MCF 10A (cell line): ENCODE results near the gene RFXANK. TPM values are rescaled to one million over a fixed set of nuclear protein-coding genes. Genes with fewer than 3 reads are reported as not detected.

ENCODE experiments used
- BruUV-seq: library from RNA; stranded (reverse); fragments of 400-500 nt; replicated peaks from 2 replicates; lab custom pipeline; 2021; lab: Mats Ljungman, UMichigan
- CTCF ChIA-PET: fragments of 300-600 bp; sonication (Branson Sonifier 250); formaldehyde crosslinking; extraction: SDS; loops from one replicate; lab custom pipeline; 2021; ENCODE audit warnings: antibody characterized with exemption, inconsistent platforms; lab: Yijun Ruan, JAX
- POLR2A ChIA-PET: fragments of 300-600, 350-650 bp; sonication (Branson Sonifier 250); formaldehyde crosslinking; extraction: SDS; loops from one replicate; lab custom pipeline; 2020; ENCODE audit warnings: antibody characterized with exemption, inconsistent platforms; lab: Yijun Ruan, JAX
- DNase-seq: peaks from one replicate; pipeline ENCODE4 v3.0.0-alpha.2; 2018; ENCODE audit not compliant: unreplicated experiment
- H3K27ac Mint-ChIP-seq: one replicate; pipeline ENCODE4 v1.8.0; 2022; ENCODE audit warnings: mild to moderate bottlenecking, low read depth, mixed read lengths; ENCODE audit not compliant: unreplicated experiment
- H3K27me3 Mint-ChIP-seq: one replicate; pipeline ENCODE4 v1.8.0; 2022; ENCODE audit warnings: mixed read lengths; ENCODE audit not compliant: insufficient read depth, unreplicated experiment
- H3K36me3 Mint-ChIP-seq: one replicate; pipeline ENCODE4 v1.8.0; 2022; ENCODE audit warnings: mild to moderate bottlenecking, moderate library complexity, mixed read lengths; ENCODE audit not compliant: insufficient read depth, unreplicated experiment
- H3K4me1 Mint-ChIP-seq: one replicate; pipeline ENCODE4 v1.8.0; 2022; ENCODE audit warnings: mixed read lengths; ENCODE audit not compliant: insufficient read depth, unreplicated experiment
- H3K4me3 Mint-ChIP-seq: one replicate; pipeline ENCODE4 v1.8.0; 2022; ENCODE audit warnings: mild to moderate bottlenecking, moderate library complexity, mixed read lengths; ENCODE audit not compliant: unreplicated experiment
- H3K9me3 Mint-ChIP-seq: one replicate; pipeline ENCODE4 v1.8.0; 2022; ENCODE audit warnings: mixed read lengths; ENCODE audit not compliant: unreplicated experiment
- CTCF ChIP-seq: fragments of 200-600 bp; IDR thresholded peaks from one replicate; pipeline ENCODE4 v1.8.0; 2022; ENCODE audit warnings: antibody characterized with exemption, mild to moderate bottlenecking; ENCODE audit not compliant: unreplicated experiment
- intact Hi-C: fragments of 100-400 bp; cut with micrococcal nuclease; formaldehyde crosslinking; loops from 2 replicates; pipeline ENCODE4 v1.14.1; 2022
- total RNA-seq: library from RNA; stranded (reverse); gene quantifications from 2 replicates; pipeline ENCODE4 v1.2.3, GENCODE V29; 2022

RFXANK gene
- total RNA-seq, 1 experiment from 2014 or later: 118 TPM

GRCh38 chr19:19207637-19208572 lies 15.8 kb downstream of the RFXANK start:
- Mint-ChIP-seq H3K4me3 (no peak overlapping the region), H3K27ac (no peak overlapping the region), H3K9me3 (no peaks in the 10 kb centered on the region), H3K4me1 (peaks cover 13% of the 10 kb centered on the region), H3K36me3 (no peaks in the 10 kb centered on the region), H3K27me3 (peaks cover 11% of the 10 kb centered on the region)
- no peak for TF ChIP-seq CTCF
- BruUV-seq: no TSS peak
- no peak for DNase-seq
- intact Hi-C loops: no loop called here
- CTCF ChIA-PET: interaction anchor here (0.6 kb wide), 1 partner anchor 16 kb away, joined by 3 read pairs; no protein-coding TSS in a partner anchor
- POLR2A ChIA-PET: no interaction called here

- Mint-ChIP-seq H3K36me3 (no peaks in the 10 kb centered on the region), H3K9me3 (no peaks in the 10 kb centered on the region), H3K4me3 (no peak overlapping the region), H3K27me3 (peaks cover 26% of the 10 kb centered on the region), H3K27ac (no peak overlapping the region), H3K4me1 (peaks cover 13% of the 10 kb centered on the region)
- no peak for TF ChIP-seq CTCF
- BruUV-seq: no TSS peak
- ChIA-PET CTCF (no interaction called here), POLR2A (no interaction called here)
- no peak for DNase-seq
- intact Hi-C loops: no loop called here
These were observed 17.3 kb downstream of the RFXANK start for GRCh38 chr19:19209372-19209771.

- ChIA-PET CTCF (no interaction called here), POLR2A (no interaction called here)
- H3K27ac Mint-ChIP-seq: no peak within 1 kb of the TSS
- intact Hi-C loops: no loop called here
- no peaks in the 10 kb centered on the region for H3K9me3 Mint-ChIP-seq
- no peak for TF ChIP-seq CTCF
- H3K4me1 Mint-ChIP-seq: peaks cover 12% of the 10 kb centered on the region
- no peak within 1 kb of the TSS for H3K4me3 Mint-ChIP-seq
- no peak for DNase-seq
- peaks cover 32% of the 10 kb centered on the region for H3K27me3 Mint-ChIP-seq
- no peaks in the 10 kb centered on the region for H3K36me3 Mint-ChIP-seq
- BruUV-seq: no TSS peak
These were observed 19.7 kb downstream of the RFXANK start, which contains the start of gene NCAN for GRCh38 chr19:19211499-19212420. TSS of gene NCAN (plus strand) at chr19:19211958. CDS start at chr19:19216954, 4,996 bp downstream.

DNA sequence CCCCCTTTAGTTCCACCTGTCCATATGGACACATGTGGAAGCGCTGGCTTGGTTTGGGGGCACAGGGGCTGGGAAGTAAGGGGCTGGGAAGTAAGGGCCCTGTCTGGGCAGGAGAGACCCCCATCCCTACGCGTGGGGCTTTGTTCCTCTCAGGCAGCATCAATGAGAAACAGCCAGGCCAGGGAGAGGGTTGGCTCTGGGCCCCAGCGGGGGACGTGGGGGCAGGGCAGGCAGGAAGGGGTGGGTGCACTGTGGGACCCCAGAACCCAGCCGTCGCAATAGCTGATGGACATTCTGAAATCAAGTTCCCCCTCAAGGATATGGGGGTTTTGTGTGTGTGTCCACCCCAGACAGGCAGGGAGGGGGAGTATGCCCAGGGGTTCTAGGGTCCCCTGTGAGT lies 20.9 kb downstream of the RFXANK start:
- no TSS peak for BruUV-seq
- Mint-ChIP-seq H3K4me3 (no peak overlapping the region), H3K4me1 (peaks cover under 1% of the 10 kb centered on the region), H3K36me3 (no peaks in the 10 kb centered on the region), H3K27ac (no peak overlapping the region), H3K9me3 (no peaks in the 10 kb centered on the region), H3K27me3 (peaks cover 32% of the 10 kb centered on the region)
- intact Hi-C loops: no loop called here
- ChIA-PET CTCF (no interaction called here), POLR2A (no interaction called here)
- no peak for DNase-seq
- TF ChIP-seq CTCF: no peak
